WTC11 (cell line): ENCODE data around the gene PPARA. TPM values are rescaled to one million over a fixed set of nuclear protein-coding genes. Genes with fewer than 3 reads are reported as not detected.

Source experiments
- ATAC-seq: fragments of 200-7000 bp; cut with Tn5 transposase; 2 replicates; pipeline ENCODE4 v1.10.0; 2021; ENCODE audit warnings: mild to moderate bottlenecking, moderate library complexity
- CTCF ChIA-PET: fragments of 300-600 bp; sonication (Branson Sonifier 250); formaldehyde crosslinking; loops from one replicate; lab custom pipeline; 2021; ENCODE audit warnings: antibody characterized with exemption; lab: Charles Lee
- POLR2A ChIA-PET: fragments of 350-600 bp; sonication (Branson Sonifier 250); formaldehyde crosslinking; loops from one replicate; lab custom pipeline; 2021; ENCODE audit warnings: antibody characterized with exemption; lab: Charles Lee
- DNase-seq: peaks from one replicate; pipeline ENCODE4 v3.0.0; 2021; ENCODE audit warnings: low spot score
- H3K27ac Mint-ChIP-seq: 2 replicates; pipeline ENCODE4 v1.8.0; 2021; ENCODE audit warnings: mixed read lengths
- H3K27me3 Mint-ChIP-seq: 2 replicates; pipeline ENCODE4 v1.8.0; 2021; ENCODE audit warnings: low read depth, mild to moderate bottlenecking, moderate library complexity, mixed read lengths
- H3K36me3 Mint-ChIP-seq: 2 replicates; pipeline ENCODE4 v1.8.0; 2021; ENCODE audit warnings: mixed read lengths
- H3K4me1 Mint-ChIP-seq: 2 replicates; pipeline ENCODE4 v1.8.0; 2022; ENCODE audit warnings: mixed read lengths
- H3K4me3 Mint-ChIP-seq: 2 replicates; pipeline ENCODE4 v1.8.0; 2021; ENCODE audit warnings: mild to moderate bottlenecking, moderate library complexity, mixed read lengths
- H3K9me3 Mint-ChIP-seq: 2 replicates; pipeline ENCODE4 v1.8.0; 2021; ENCODE audit warnings: mixed read lengths
- CREB1 ChIP-seq: sonication (generic); formaldehyde crosslinking; IDR thresholded peaks from 2 replicates; pipeline ENCODE4 v1.8.0; 2023; ENCODE audit warnings: mild to moderate bottlenecking, missing genetic modification reagents
- CTCF ChIP-seq: fragments of 200-600 bp; IDR thresholded peaks from 2 replicates; pipeline ENCODE4 v1.8.0; 2022; ENCODE audit warnings: antibody characterized with exemption
- E2F5 ChIP-seq: sonication (generic); formaldehyde crosslinking; IDR thresholded peaks from 2 replicates; pipeline ENCODE4 v1.8.1; 2022; ENCODE audit warnings: mild to moderate bottlenecking, moderate library complexity, missing genetic modification reagents
- ELF4 ChIP-seq: sonication (generic); formaldehyde crosslinking; IDR thresholded peaks from 2 replicates; pipeline ENCODE4 v1.8.1; 2022; ENCODE audit warnings: low read depth, mild to moderate bottlenecking, moderate library complexity, missing genetic modification reagents
- FOXJ3 ChIP-seq: sonication (generic); formaldehyde crosslinking; IDR thresholded peaks from 2 replicates; pipeline ENCODE4 v1.9.0; 2021; ENCODE audit warnings: missing genetic modification reagents, mild to moderate bottlenecking, borderline replicate concordance
- FOXP1 ChIP-seq: sonication (generic); formaldehyde crosslinking; IDR thresholded peaks from 2 replicates; pipeline ENCODE4 v1.8.0; 2022; ENCODE audit warnings: missing genetic modification reagents, mild to moderate bottlenecking, moderate library complexity, borderline replicate concordance
- FOXP4 ChIP-seq: sonication (generic); formaldehyde crosslinking; IDR thresholded peaks from 2 replicates; pipeline ENCODE4 v1.8.0; 2022; ENCODE audit warnings: mild to moderate bottlenecking, missing genetic modification reagents
- GABPB1 ChIP-seq: sonication (generic); formaldehyde crosslinking; IDR thresholded peaks from 2 replicates; pipeline ENCODE4 v1.8.1; 2023; ENCODE audit warnings: mild to moderate bottlenecking, missing genetic modification reagents
- GRHL2 ChIP-seq: fragments of 250-450 bp; sonication (Bioruptor Pico); IDR thresholded peaks from 2 replicates; pipeline ENCODE4 v1.8.0; 2022; ENCODE audit warnings: mild to moderate bottlenecking, moderate library complexity; ENCODE audit not compliant: insufficient replicate concordance, severe bottlenecking
- HMGA2 ChIP-seq: fragments of 250-450 bp; sonication (Bioruptor Pico); IDR thresholded peaks from 2 replicates; pipeline ENCODE4 v1.4.0; 2021; ENCODE audit warnings: mild to moderate bottlenecking, moderate library complexity
- HMGXB4 ChIP-seq: sonication (generic); formaldehyde crosslinking; IDR thresholded peaks from 2 replicates; pipeline ENCODE4 v1.8.1; 2023; ENCODE audit warnings: mild to moderate bottlenecking, moderate library complexity, missing genetic modification reagents
- IRF2 ChIP-seq: sonication (generic); formaldehyde crosslinking; IDR thresholded peaks from 2 replicates; pipeline ENCODE4 v1.8.0; 2022; ENCODE audit warnings: low read depth, missing genetic modification reagents, borderline replicate concordance
- SP1 ChIP-seq: sonication (generic); formaldehyde crosslinking; conservative IDR thresholded peaks from 2 replicates; pipeline ENCODE4 v1.8.1; 2022; ENCODE audit warnings: missing genetic modification reagents
- ZBTB21 ChIP-seq: sonication (generic); formaldehyde crosslinking; IDR thresholded peaks from 2 replicates; pipeline ENCODE4 v1.8.1; 2023; ENCODE audit warnings: mild to moderate bottlenecking, missing genetic modification reagents, borderline replicate concordance
- ZNF317 ChIP-seq: sonication (generic); formaldehyde crosslinking; IDR thresholded peaks from 2 replicates; pipeline ENCODE4 v1.8.1; 2023; ENCODE audit warnings: low read depth, mild to moderate bottlenecking, moderate library complexity, missing genetic modification reagents, borderline replicate concordance
- total RNA-seq: library from RNA; stranded (reverse); gene quantifications from 3 replicates; pipeline ENCODE4 v1.2.3, GENCODE V29; 2021

The PPARA gene
- total RNA-seq, 1 experiment from 2014 or later: 9.3 TPM

- H3K36me3 Mint-ChIP-seq: peaks cover 4% of the 10 kb centered on the region; the same call in 1 of the 2 replicates
- no peaks in the 10 kb centered on the region for H3K9me3 Mint-ChIP-seq
- POLR2A ChIA-PET: no interaction called here
- CTCF ChIA-PET: interaction anchor here (0.6 to 2.2 kb wide), 5 partner anchors 26 to 142 kb away, joined by 3 to 7 read pairs (median 4); partner anchors contain the start of gene PKDREJ
- peaks cover 9% of the 10 kb centered on the region for H3K4me1 Mint-ChIP-seq
- no peak for DNase-seq
- H3K4me3 Mint-ChIP-seq: no peak overlapping the region
- TF ChIP-seq GRHL2 (CRISPR knock-in tag): no peak
- TF ChIP-seq, all 79 proteins: peak for 0
- no peak overlapping the region for H3K27ac Mint-ChIP-seq
- H3K27me3 Mint-ChIP-seq: peaks cover 50% of the 10 kb centered on the region
- ATAC-seq: no peak
Measured at GRCh38 chr22:46148336-46148735, 2.0 kb upstream of the PPARA start.

GRCh38 chr22:46148816-46149511 is 1.4 kb upstream of the PPARA start:
- Mint-ChIP-seq H3K27me3 (peaks cover 50% of the 10 kb centered on the region), H3K27ac (no peak overlapping the region), H3K4me3 (peak overlapping the region; percentile 77), H3K9me3 (no peaks in the 10 kb centered on the region), H3K4me1 (peaks cover 9% of the 10 kb centered on the region), H3K36me3 (peaks cover 4% of the 10 kb centered on the region; the same call in 1 of the 2 replicates)
- no peak for ATAC-seq
- DNase-seq: no peak
- POLR2A ChIA-PET: no interaction called here
- CTCF ChIA-PET: interaction anchor here (0.7 to 1.0 kb wide), 5 partner anchors 16 to 394 kb away, joined by 3 to 5 read pairs (median 3); partner anchors contain the start of gene PKDREJ
- TF ChIP-seq ZNF317 (CRISPR knock-in tag) (no peak), CREB1 (CRISPR knock-in tag) (no peak), ELF4 (CRISPR knock-in tag) (no peak), FOXP1 (no peak), FOXJ3 (CRISPR knock-in tag) (no peak), HMGXB4 (no peak), FOXP4 (CRISPR knock-in tag) (no peak), IRF2 (CRISPR knock-in tag) (no peak), ZBTB21 (CRISPR knock-in tag) (no peak), GABPB1 (no peak), E2F5 (CRISPR knock-in tag) (no peak), SP1 (CRISPR knock-in tag) (no peak), HMGA2 (CRISPR knock-in tag) (no peak), CTCF (no peak)
